Stimulated activated CD4-positive, alpha-beta T cell treated with anti-CD3 and anti-CD28 coated beads, Interleukin-1b, Interleukin-23, amount 100 ng/mL, for 1 hour (primary cell): ENCODE results near the gene HLA-B.

Experiments used
- DNase-seq, 2 donors: peaks; one replicate each; pipeline ENCODE4 v3.0.0-alpha.2; 2020; ENCODE audit warnings: low read depth in 2 of 2

The HLA-B gene

DNA sequence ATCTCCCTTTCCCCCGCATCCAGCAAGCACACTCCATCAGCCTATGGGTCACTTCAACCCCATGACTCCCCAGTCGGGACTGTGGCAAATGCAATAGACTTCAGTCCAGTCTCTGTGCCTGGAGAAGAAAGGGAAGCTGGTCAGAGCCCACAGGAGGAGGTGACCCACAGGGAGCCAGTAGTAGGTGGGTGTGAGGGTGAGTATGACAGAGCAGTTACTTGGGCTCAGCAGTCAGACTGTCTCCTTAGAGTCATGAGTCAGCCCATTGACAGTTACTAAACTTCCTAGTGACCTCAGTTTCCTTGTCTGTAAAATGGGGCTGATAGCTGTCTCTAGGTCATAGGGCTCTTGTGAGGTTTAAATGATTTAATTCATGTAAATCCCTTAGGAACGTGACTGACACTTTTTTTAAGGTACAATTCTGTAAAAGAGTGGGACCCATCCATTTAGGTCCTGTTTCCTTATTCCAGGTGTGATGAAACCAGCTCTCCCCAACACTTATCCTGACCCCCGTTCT lies 51.2 kb downstream of the HLA-B start:
- no peak for DNase-seq

DNA sequence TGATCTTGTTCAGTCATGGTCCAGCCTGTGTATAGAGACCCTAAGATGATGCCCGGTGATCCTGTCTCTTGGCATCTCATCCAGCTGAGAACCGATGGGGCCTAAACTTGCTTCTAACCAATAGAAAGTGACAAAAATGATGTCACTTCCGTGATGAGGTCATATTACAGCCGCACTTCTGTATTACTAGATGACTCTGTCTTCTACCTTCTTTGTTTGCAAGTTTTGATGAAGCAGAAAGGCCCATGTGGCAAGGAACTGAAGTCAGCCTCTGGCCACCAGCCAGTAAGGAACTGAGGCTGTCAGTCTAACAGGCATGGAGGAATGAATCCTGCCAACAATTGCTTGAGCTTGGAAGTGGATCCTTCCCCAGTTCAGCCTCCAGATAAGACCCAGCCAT lies 52.3 kb downstream of the HLA-B start:
- no peak for DNase-seq
